GM23338 (cell line): ENCODE measurements around the gene C8G. TPM values are rescaled to one million over a fixed set of nuclear protein-coding genes. Genes with fewer than 3 reads are reported as not detected.
A peak's percentile ranks its signal among the peaks of the same experiment; 100 is the strongest.

ENCODE experiments used
- ATAC-seq: fragments of 200-7000 bp; cut with Tn5 transposase; 3 replicates; pipeline ENCODE4 v1.9.1; 2020
- DNase-seq: peaks from one replicate; pipeline ENCODE4 v3.0.0-alpha.2; 2015; ENCODE audit warnings: low spot score
- H2AFZ ChIP-seq: fragments of 200-600 bp; sonication (generic); 2 replicates; pipeline ENCODE4 v1.8.0; 2016; ENCODE audit warnings: antibody characterized with exemption, mild to moderate bottlenecking, moderate library complexity
- H3F3A ChIP-seq: fragments of 200-600 bp; sonication (generic); replicated peaks from 2 replicates; pipeline ENCODE4 v1.8.0; 2017; ENCODE audit warnings: antibody characterized with exemption, mixed run types, low read depth
- H3K27ac ChIP-seq: fragments of 200-600 bp; sonication (generic); 2 replicates; pipeline ENCODE4 v1.6.1; 2016; ENCODE audit warnings: low read depth
- H3K27me3 ChIP-seq: fragments of 200-600 bp; sonication (generic); 2 replicates; pipeline ENCODE4 v1.8.0; 2016; ENCODE audit warnings: mild to moderate bottlenecking, mixed run types, moderate library complexity; ENCODE audit not compliant: insufficient read depth
- H3K36me3 ChIP-seq: fragments of 200-600 bp; sonication (generic); 2 replicates; pipeline ENCODE4 v1.8.0; 2016; ENCODE audit warnings: mild to moderate bottlenecking; ENCODE audit not compliant: insufficient read depth
- H3K4me1 ChIP-seq: fragments of 200-600 bp; sonication (generic); 2 replicates; pipeline ENCODE4 v1.8.0; 2016; ENCODE audit warnings: mild to moderate bottlenecking, moderate library complexity; ENCODE audit not compliant: insufficient read depth
- H3K4me2 ChIP-seq: fragments of 200-600 bp; sonication (generic); 2 replicates; pipeline ENCODE4 v1.7.1; 2017; ENCODE audit warnings: mixed run types
- H3K4me3 ChIP-seq: fragments of 200-600 bp; sonication (generic); 2 replicates; pipeline ENCODE4 v1.6.1; 2016; ENCODE audit warnings: mixed run types
- H3K79me2 ChIP-seq: fragments of 200-600 bp; sonication (generic); replicated peaks from 2 replicates; pipeline ENCODE4 v1.8.0; 2017; ENCODE audit warnings: mild to moderate bottlenecking; ENCODE audit not compliant: insufficient read depth
- H3K9me2 ChIP-seq: fragments of 200-600 bp; sonication (generic); 2 replicates; pipeline ENCODE4 v1.8.0; 2017; ENCODE audit not compliant: insufficient read depth
- H4K20me1 ChIP-seq: fragments of 200-600 bp; sonication (generic); replicated peaks from 2 replicates; pipeline ENCODE4 v1.8.0; 2017; ENCODE audit warnings: mild to moderate bottlenecking; ENCODE audit not compliant: insufficient read depth
- H3K27ac Mint-ChIP-seq: 2 replicates; pipeline ENCODE4 v1.8.0; 2020; ENCODE audit warnings: inconsistent platforms, mild to moderate bottlenecking, moderate library complexity, mixed read lengths
- H3K27me3 Mint-ChIP-seq: 3 replicates; pipeline ENCODE4 v1.8.0; 2022; ENCODE audit warnings: low read depth, mild to moderate bottlenecking, moderate library complexity, mixed read lengths, inconsistent platforms; ENCODE audit not compliant: insufficient read depth, poor library complexity
- H3K36me3 Mint-ChIP-seq: 3 replicates; pipeline ENCODE4 v1.8.0; 2021; ENCODE audit warnings: low read depth, mild to moderate bottlenecking, inconsistent platforms, moderate library complexity, mixed read lengths
- H3K4me1 Mint-ChIP-seq: 3 replicates; pipeline ENCODE4 v1.8.0; 2020; ENCODE audit warnings: mild to moderate bottlenecking, inconsistent platforms, mixed read lengths
- H3K4me3 Mint-ChIP-seq: 3 replicates; pipeline ENCODE4 v1.8.0; 2021; ENCODE audit warnings: moderate library complexity, mild to moderate bottlenecking, inconsistent platforms, mixed read lengths
- H3K9me3 Mint-ChIP-seq: 3 replicates; pipeline ENCODE4 v1.8.0; 2020; ENCODE audit warnings: moderate library complexity, mild to moderate bottlenecking, inconsistent platforms, mixed read lengths
- ETS1 ChIP-seq: IDR thresholded peaks from 2 replicates; pipeline ENCODE4 v1.6.1; 2016; ENCODE audit warnings: antibody characterized with exemption
- EZH2 ChIP-seq: fragments of 200-600 bp; sonication (generic); IDR thresholded peaks from one replicate; pipeline ENCODE4 v1.8.0; 2017; ENCODE audit warnings: antibody characterized with exemption, mild to moderate bottlenecking, low read depth; ENCODE audit not compliant: unreplicated experiment
- EZH2phosphoT487 ChIP-seq: fragments of 200-600 bp; sonication (generic); IDR thresholded peaks from one replicate; pipeline ENCODE4 v1.8.1; 2018; ENCODE audit warnings: antibody characterized with exemption; ENCODE audit not compliant: unreplicated experiment
- JUNB ChIP-seq: IDR thresholded peaks from one replicate; pipeline ENCODE4 v1.6.1; 2016; ENCODE audit warnings: antibody characterized with exemption; ENCODE audit not compliant: unreplicated experiment
- NANOG ChIP-seq: IDR thresholded peaks from 2 replicates; pipeline ENCODE4 v1.6.1; 2016; ENCODE audit warnings: antibody characterized with exemption, borderline replicate concordance
- POLR2AphosphoS5 ChIP-seq: IDR thresholded peaks from 2 replicates; pipeline ENCODE4 v1.6.1; 2016; ENCODE audit warnings: antibody characterized with exemption, low read depth
- STAT1 ChIP-seq: IDR thresholded peaks from one replicate; pipeline ENCODE4 v1.6.1; 2016; ENCODE audit warnings: antibody characterized with exemption; ENCODE audit not compliant: unreplicated experiment
- ZNF114 ChIP-seq: fragments of 250-450 bp; sonication (Bioruptor Pico); IDR thresholded peaks from 2 replicates; pipeline ENCODE4 v1.5.0; 2020; ENCODE audit warnings: mild to moderate bottlenecking, moderate library complexity
- ZNF331 ChIP-seq: fragments of 250-450 bp; sonication (Bioruptor Pico); IDR thresholded peaks from 2 replicates; pipeline ENCODE4 v1.5.0; 2020; ENCODE audit warnings: low read depth, mild to moderate bottlenecking, moderate library complexity
- ZNF462 ChIP-seq: fragments of 250-450 bp; sonication (Bioruptor Pico); IDR thresholded peaks from 2 replicates; pipeline ENCODE4 v1.5.0; 2020; ENCODE audit warnings: mild to moderate bottlenecking, moderate library complexity
- polyA plus RNA-seq: library from polyadenylated mRNA; unstranded; fragments of >200 nt; fragmentation: Nextera tagmentation; extraction: Ambion mirVana; gene quantifications from 2 replicates; pipeline ENCODE4 v1.2.1, GENCODE V29; 2016
- total RNA-seq: library from RNA; depleted of rRNA; stranded (reverse); fragments of >200 nt; shearing (Covaris generic); gene quantifications from 2 replicates; pipeline ENCODE4 v1.2.3, GENCODE V29; 2014
- TF ChIP-seq, protein P1 (sequence below), 2 experiments: fragments of 200-600 bp in 1 of 2; sonication (generic) in 1 of 2; conservative IDR thresholded peaks; 2 replicates each; pipeline versions ENCODE4 v1.5.1 to v1.6.1; 2016 to 2017; ENCODE audit warnings: antibody characterized with exemption in 2 of 2, low read depth in 2 of 2, mild to moderate bottlenecking in 2 of 2, moderate library complexity in 1 of 2
- TF ChIP-seq, protein P2 (sequence below): IDR thresholded peaks from one replicate; pipeline ENCODE4 v1.6.1; 2018; ENCODE audit warnings: antibody characterized with exemption; ENCODE audit not compliant: unreplicated experiment

C8G gene
- total and polyA plus RNA-seq, 2 experiments from 2014 or later = not detected

DNA sequence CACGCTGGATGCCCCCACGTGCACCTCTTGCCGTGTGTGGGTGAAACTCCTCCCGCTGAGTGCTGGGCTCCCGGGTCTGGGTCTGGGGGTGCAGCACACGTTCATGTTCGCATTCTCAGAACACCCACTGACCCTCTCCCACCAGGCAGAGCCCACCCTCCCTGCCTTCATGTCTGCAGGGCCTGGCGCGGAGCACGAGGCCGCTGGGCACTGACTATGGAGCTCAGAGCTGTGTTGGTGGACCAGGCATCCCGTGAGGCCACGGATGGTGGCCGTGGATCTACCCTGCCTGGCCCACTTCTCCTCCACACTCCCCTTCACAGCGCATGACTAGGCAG lies 15.9 kb downstream of the C8G start (continued):
- TF ChIP-seq ZNF462 (no peak), STAT1 (no peak), JUNB (no peak), NANOG (no peak)

DNA sequence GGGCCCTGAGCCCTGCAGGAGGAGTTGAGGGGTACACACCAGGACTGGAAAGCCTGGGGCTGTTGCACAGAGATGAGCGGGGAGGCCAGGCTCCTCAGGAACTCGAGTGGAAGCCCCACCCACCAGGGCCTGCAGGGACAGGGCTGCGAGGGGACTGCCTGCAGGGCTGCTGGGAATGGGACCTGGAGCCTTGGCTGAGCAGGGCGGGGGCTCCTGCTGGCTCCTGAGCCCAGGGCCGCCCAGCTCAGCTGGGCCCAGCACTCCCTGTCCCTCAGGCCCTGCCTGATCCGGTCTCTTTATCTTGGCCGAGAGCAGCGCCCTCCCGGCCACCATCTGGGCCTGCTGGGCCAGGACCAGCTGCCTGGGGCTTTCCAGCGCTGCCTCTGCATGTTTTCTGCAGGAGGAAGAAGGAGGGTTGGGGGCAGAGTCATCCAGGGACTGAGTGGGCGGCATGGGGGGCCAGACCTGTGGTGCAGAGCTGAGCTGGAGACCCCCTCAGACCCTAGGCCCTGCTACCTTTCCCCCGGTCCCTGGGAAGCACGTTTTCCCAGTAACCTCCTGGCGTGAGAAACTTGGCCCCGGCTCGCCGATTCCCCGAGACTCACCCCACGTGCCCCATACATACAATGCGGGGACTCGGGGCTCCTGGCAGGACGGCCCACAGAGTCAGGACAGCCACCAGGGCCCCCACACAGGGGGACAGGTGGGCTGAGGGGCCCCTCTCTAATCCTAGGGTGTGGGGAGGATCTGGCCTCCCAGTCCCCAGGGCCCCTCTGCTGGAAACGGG lies 16.4 kb downstream of the C8G start:
- Histone ChIP-seq H3K4me2 (no peak overlapping the region), H4K20me1 (no peaks in the 10 kb centered on the region), H3K4me3 (no peak overlapping the region), H3K27ac (no peak overlapping the region), H3K36me3 (no peaks in the 10 kb centered on the region), H3K27me3 (no peaks in the 10 kb centered on the region), H3K79me2 (no peaks in the 10 kb centered on the region), H3F3A (no peaks in the 10 kb centered on the region), H3K9me2 (0 out of 2 replicates have a peak, but pooled peaks cover 3% of the 10 kb centered on the region), H3K4me1 (peaks cover 9% of the 10 kb centered on the region), H2AFZ (no peak overlapping the region)
- H3K4me3 Mint-ChIP-seq = no peak overlapping the region
- H3K27ac Mint-ChIP-seq = no peak overlapping the region
- peaks cover 7% of the 10 kb centered on the region for H3K27me3 Mint-ChIP-seq
- peak; percentile 20 for ATAC-seq
- no peaks in the 10 kb centered on the region; the same call in 2 of the 3 replicates for H3K36me3 Mint-ChIP-seq
- peaks cover 4% of the 10 kb centered on the region; the same call in 2 of the 3 replicates for H3K9me3 Mint-ChIP-seq
- H3K4me1 Mint-ChIP-seq = peaks cover 9% of the 10 kb centered on the region
- DNase-seq = no peak
- TF ChIP-seq, protein P1, sequence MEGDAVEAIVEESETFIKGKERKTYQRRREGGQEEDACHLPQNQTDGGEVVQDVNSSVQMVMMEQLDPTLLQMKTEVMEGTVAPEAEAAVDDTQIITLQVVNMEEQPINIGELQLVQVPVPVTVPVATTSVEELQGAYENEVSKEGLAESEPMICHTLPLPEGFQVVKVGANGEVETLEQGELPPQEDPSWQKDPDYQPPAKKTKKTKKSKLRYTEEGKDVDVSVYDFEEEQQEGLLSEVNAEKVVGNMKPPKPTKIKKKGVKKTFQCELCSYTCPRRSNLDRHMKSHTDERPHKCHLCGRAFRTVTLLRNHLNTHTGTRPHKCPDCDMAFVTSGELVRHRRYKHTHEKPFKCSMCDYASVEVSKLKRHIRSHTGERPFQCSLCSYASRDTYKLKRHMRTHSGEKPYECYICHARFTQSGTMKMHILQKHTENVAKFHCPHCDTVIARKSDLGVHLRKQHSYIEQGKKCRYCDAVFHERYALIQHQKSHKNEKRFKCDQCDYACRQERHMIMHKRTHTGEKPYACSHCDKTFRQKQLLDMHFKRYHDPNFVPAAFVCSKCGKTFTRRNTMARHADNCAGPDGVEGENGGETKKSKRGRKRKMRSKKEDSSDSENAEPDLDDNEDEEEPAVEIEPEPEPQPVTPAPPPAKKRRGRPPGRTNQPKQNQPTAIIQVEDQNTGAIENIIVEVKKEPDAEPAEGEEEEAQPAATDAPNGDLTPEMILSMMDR (conservative IDR thresholded peaks at IDR 0.05; ENCODE audit: low read depth in 2 of 2) = no peak
- TF ChIP-seq NANOG = no peak
- TF ChIP-seq ZNF331 (CRISPR knock-in tag) = no peak
- no peak for TF ChIP-seq EZH2
- no peak for TF ChIP-seq ZNF114
- TF ChIP-seq EZH2phosphoT487 = no peak
- TF ChIP-seq, protein P2, sequence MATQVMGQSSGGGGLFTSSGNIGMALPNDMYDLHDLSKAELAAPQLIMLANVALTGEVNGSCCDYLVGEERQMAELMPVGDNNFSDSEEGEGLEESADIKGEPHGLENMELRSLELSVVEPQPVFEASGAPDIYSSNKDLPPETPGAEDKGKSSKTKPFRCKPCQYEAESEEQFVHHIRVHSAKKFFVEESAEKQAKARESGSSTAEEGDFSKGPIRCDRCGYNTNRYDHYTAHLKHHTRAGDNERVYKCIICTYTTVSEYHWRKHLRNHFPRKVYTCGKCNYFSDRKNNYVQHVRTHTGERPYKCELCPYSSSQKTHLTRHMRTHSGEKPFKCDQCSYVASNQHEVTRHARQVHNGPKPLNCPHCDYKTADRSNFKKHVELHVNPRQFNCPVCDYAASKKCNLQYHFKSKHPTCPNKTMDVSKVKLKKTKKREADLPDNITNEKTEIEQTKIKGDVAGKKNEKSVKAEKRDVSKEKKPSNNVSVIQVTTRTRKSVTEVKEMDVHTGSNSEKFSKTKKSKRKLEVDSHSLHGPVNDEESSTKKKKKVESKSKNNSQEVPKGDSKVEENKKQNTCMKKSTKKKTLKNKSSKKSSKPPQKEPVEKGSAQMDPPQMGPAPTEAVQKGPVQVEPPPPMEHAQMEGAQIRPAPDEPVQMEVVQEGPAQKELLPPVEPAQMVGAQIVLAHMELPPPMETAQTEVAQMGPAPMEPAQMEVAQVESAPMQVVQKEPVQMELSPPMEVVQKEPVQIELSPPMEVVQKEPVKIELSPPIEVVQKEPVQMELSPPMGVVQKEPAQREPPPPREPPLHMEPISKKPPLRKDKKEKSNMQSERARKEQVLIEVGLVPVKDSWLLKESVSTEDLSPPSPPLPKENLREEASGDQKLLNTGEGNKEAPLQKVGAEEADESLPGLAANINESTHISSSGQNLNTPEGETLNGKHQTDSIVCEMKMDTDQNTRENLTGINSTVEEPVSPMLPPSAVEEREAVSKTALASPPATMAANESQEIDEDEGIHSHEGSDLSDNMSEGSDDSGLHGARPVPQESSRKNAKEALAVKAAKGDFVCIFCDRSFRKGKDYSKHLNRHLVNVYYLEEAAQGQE = no peak
- TF ChIP-seq STAT1 = no peak
- no peak for TF ChIP-seq JUNB
- no peak for TF ChIP-seq POLR2AphosphoS5
- no peak for TF ChIP-seq ETS1
